HEK293T (cell line): ENCODE measurements around the gene PGM5.

ENCODE experiments used
- CTCF ChIA-PET: fragments of 350-600 bp; formaldehyde crosslinking; extraction: SDS; loops from one replicate; lab custom pipeline; 2021; ENCODE audit warnings: antibody characterized with exemption, inconsistent platforms; lab: Yijun Ruan, JAX
- POLR2A ChIA-PET: fragments of 350-600 bp; formaldehyde crosslinking; extraction: SDS; loops from one replicate; lab custom pipeline; 2020; ENCODE audit warnings: antibody characterized with exemption, inconsistent platforms; lab: Yijun Ruan, JAX
- DNase-seq: peaks from one replicate; pipeline ENCODE4 v3.0.0; 2012; ENCODE audit warnings: mixed read lengths; ENCODE audit errors: extremely low spot score
- ARNT ChIP-seq: fragments of 450-650 bp; IDR thresholded peaks from 2 replicates; pipeline ENCODE4 v1.6.1; 2017; ENCODE audit warnings: mild to moderate bottlenecking
- BHLHE40 ChIP-seq: fragments of 450-650 bp; IDR thresholded peaks from 2 replicates; pipeline ENCODE4 v1.6.1; 2016; ENCODE audit warnings: mild to moderate bottlenecking, moderate library complexity, borderline replicate concordance
- CTBP1 ChIP-seq: fragments of 450-650 bp; IDR thresholded peaks from 2 replicates; pipeline ENCODE4 v1.6.1; 2016; ENCODE audit warnings: borderline replicate concordance
- ELF4 ChIP-seq: fragments of 450-650 bp; IDR thresholded peaks from 2 replicates; pipeline ENCODE4 v1.6.1; 2017; ENCODE audit warnings: antibody characterized with exemption
- FOXA1 ChIP-seq: fragments of 450-650 bp; IDR thresholded peaks from 2 replicates; pipeline ENCODE4 v1.6.1; 2016; ENCODE audit warnings: mild to moderate bottlenecking
- FOXK2 ChIP-seq: fragments of 450-650 bp; IDR thresholded peaks from 2 replicates; pipeline ENCODE4 v1.6.1; 2016; ENCODE audit warnings: mild to moderate bottlenecking
- FOXM1 ChIP-seq: fragments of 450-650 bp; IDR thresholded peaks from 2 replicates; pipeline ENCODE4 v1.6.1; 2017; ENCODE audit warnings: mild to moderate bottlenecking, borderline replicate concordance
- HDGF ChIP-seq: fragments of 450-650 bp; IDR thresholded peaks from 2 replicates; pipeline ENCODE4 v1.6.1; 2017; ENCODE audit warnings: antibody characterized with exemption, borderline replicate concordance
- L3MBTL2 ChIP-seq: fragments of 450-650 bp; conservative IDR thresholded peaks from 2 replicates; pipeline ENCODE4 v1.6.1; 2016; ENCODE audit warnings: mild to moderate bottlenecking
- LEF1 ChIP-seq: fragments of 450-650 bp; IDR thresholded peaks from 2 replicates; pipeline ENCODE4 v1.6.1; 2017; ENCODE audit warnings: mild to moderate bottlenecking, borderline replicate concordance
- NFRKB ChIP-seq: fragments of 450-650 bp; IDR thresholded peaks from 2 replicates; pipeline ENCODE4 v1.6.1; 2016; ENCODE audit warnings: mild to moderate bottlenecking, moderate library complexity
- SP1 ChIP-seq: fragments of 450-650 bp; IDR thresholded peaks from 2 replicates; pipeline ENCODE4 v1.6.1; 2017
- SUZ12 ChIP-seq: fragments of 450-650 bp; IDR thresholded peaks from 2 replicates; pipeline ENCODE4 v1.6.1; 2016; ENCODE audit warnings: mild to moderate bottlenecking
- TARDBP ChIP-seq: fragments of 450-650 bp; IDR thresholded peaks from 2 replicates; pipeline ENCODE4 v1.6.1; 2016
- ZNF384 ChIP-seq: fragments of 450-650 bp; IDR thresholded peaks from 2 replicates; pipeline ENCODE4 v1.6.1; 2016
- TF ChIP-seq, protein P1 (sequence below): fragments of 450-650 bp; IDR thresholded peaks from 2 replicates; pipeline ENCODE4 v1.6.1; 2016

The PGM5 gene

DNA sequence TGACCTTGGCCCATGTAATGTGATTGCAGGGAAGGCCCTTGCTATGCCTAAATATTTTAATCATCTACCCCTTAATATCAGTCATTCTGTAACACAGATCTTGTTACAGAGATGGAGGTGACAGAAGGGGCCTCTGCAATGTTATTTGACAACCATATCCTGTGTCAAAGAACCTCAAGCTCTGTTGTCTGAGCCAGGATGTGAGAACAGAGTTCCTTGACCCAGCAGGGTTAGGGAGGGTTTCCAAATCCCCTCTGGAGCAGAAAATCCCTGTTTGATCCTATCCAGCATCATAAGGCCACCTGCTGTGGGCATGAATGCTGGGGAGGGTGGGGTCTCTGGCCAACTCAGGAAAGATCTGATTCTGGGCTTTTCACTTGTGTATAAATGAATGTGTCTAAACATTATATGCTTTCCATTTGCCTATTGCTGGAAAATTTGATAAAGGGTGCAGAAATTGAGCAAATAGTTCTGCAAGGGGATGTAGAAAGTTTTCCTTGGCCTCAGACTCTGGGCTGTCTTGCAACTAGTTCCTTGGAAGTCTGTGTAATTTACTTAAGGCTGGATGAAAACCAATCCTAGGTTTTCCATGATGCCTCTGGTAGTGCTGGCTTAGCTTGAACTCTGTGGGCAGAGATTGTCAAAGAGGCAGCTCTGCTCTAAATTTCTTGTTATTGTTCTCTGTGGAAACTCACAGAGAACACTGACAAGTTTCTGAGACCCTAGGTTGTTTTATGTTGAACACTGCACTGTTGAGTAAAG lies 71.0 kb downstream of the PGM5 start:
- no peak for TF ChIP-seq TARDBP
- TF ChIP-seq ZNF384, result no peak
- no peak for TF ChIP-seq ARNT
- TF ChIP-seq, protein P1, sequence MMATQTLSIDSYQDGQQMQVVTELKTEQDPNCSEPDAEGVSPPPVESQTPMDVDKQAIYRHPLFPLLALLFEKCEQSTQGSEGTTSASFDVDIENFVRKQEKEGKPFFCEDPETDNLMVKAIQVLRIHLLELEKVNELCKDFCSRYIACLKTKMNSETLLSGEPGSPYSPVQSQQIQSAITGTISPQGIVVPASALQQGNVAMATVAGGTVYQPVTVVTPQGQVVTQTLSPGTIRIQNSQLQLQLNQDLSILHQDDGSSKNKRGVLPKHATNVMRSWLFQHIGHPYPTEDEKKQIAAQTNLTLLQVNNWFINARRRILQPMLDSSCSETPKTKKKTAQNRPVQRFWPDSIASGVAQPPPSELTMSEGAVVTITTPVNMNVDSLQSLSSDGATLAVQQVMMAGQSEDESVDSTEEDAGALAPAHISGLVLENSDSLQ, result no peak
- TF ChIP-seq FOXA1, result no peak
- TF ChIP-seq NFRKB, result no peak
- no peak for TF ChIP-seq BHLHE40
- no peak for TF ChIP-seq CTBP1
- no peak for TF ChIP-seq LEF1
- no peak for TF ChIP-seq L3MBTL2
- TF ChIP-seq HDGF, result no peak
- no peak for TF ChIP-seq ELF4
- no peak for TF ChIP-seq SUZ12
- no peak for TF ChIP-seq FOXK2
- no peak for TF ChIP-seq FOXM1
- TF ChIP-seq SP1, result no peak
- DNase-seq, result no peak
- CTCF ChIA-PET, result no interaction called here
- POLR2A ChIA-PET, result no interaction called here

DNA sequence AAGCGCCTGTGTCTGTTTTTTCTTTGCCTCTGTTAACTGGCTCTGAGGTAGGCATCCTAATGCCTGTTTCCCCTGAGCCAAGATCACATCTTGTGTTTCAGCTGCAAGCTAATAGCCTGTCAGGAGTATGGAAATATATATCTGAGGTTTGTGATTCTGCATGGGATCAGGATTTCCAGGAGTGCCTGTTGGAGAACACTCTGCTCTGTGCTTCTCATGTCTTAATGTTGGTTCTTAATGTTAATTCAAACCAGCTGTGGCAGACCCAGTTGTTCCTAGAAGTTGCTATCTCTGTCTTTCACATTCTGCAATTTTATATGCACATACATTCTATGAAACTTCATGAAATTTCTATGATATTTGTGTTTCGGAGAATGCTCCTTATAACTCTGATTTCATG lies 72.1 kb downstream of the PGM5 start:
- ChIA-PET CTCF (no interaction called here), POLR2A (no interaction called here)
- TF ChIP-seq TARDBP (no peak), FOXA1 (no peak), ELF4 (no peak)
- DNase-seq, result no peak

- ChIA-PET POLR2A (no interaction called here), CTCF (no interaction called here)
- DNase-seq, result no peak
- TF ChIP-seq SP1, result no peak
- no peak for TF ChIP-seq ARNT
- TF ChIP-seq, protein P1, result no peak
- no peak for TF ChIP-seq BHLHE40
- TF ChIP-seq LEF1, result no peak
- TF ChIP-seq HDGF, result no peak
- TF ChIP-seq NFRKB, result no peak
- TF ChIP-seq FOXA1, result no peak
- TF ChIP-seq CTBP1, result no peak
- TF ChIP-seq L3MBTL2, result no peak
- no peak for TF ChIP-seq ZNF384
Observed at GRCh38 chr9:68429631-68430030, 73.2 kb downstream of the PGM5 start.

DNA sequence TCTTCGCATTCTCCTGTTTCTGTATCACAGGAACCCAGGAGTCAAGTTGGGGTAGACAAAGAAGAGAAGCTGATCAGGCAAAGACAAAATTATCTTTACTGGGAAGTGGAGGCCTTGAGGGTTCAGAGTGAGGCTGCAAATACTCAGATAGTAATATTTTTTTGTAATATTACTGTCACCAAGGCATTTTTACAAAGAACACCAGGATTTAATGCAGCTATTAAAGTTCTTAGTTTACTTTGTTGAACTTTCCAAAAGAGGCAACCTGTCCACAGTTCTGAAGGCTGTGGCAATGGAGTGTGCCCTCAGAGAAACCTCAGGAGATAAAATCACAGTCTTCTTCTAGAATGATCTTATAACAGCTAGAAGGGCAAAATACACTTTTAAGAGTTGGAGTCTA lies 74.9 kb downstream of the PGM5 start:
- DNase-seq, result no peak
- CTCF ChIA-PET, result no interaction called here

DNA sequence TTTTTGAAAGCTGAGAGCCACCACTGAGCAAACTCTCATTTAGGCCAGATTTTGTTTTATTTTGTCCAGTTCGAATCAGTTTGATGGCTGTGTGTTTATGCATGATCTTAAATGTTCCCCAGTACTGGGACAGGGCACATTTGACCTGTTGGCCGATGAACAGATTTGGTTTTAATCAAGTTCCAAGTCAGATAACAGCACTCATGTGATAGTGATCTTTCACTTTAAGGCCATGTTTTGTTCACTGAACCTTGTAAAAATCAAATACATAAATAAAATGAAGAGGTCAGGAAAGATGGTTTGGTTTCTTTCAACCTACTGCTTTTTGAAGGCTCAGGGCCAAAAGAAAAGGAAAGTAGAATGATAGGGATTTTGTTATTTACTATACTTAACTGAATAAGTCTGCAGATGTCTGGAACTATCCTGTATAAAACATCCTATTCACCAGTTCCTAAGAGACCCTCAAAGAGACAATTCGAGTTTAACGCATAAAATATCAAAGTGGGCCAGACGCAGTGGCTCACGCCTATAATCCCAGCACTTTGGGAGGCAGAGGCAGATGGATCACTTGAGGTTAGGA lies 77.2 kb downstream of the PGM5 start:
- CTCF ChIA-PET, result no interaction called here
- POLR2A ChIA-PET, result no interaction called here
- no peak for DNase-seq
- TF ChIP-seq FOXA1, result no peak
- no peak for TF ChIP-seq ARNT
- TF ChIP-seq, protein P1, result no peak
- TF ChIP-seq FOXM1, result no peak
- no peak for TF ChIP-seq SUZ12
- no peak for TF ChIP-seq NFRKB
- no peak for TF ChIP-seq HDGF
- TF ChIP-seq ZNF384, result no peak
- no peak for TF ChIP-seq SP1
- TF ChIP-seq ELF4, result no peak
- no peak for TF ChIP-seq FOXK2
- TF ChIP-seq BHLHE40, result no peak
- no peak for TF ChIP-seq LEF1
- no peak for TF ChIP-seq TARDBP
- no peak for TF ChIP-seq CTBP1
- TF ChIP-seq L3MBTL2, result no peak

More for the DNA sequence above, 74.9 kb downstream of the PGM5 start:
- POLR2A ChIA-PET, result no interaction called here
- TF ChIP-seq ARNT (no peak), SP1 (no peak), L3MBTL2 (no peak), FOXA1 (no peak), SUZ12 (no peak), LEF1 (no peak)
- TF ChIP-seq, protein P1, result no peak

DNA sequence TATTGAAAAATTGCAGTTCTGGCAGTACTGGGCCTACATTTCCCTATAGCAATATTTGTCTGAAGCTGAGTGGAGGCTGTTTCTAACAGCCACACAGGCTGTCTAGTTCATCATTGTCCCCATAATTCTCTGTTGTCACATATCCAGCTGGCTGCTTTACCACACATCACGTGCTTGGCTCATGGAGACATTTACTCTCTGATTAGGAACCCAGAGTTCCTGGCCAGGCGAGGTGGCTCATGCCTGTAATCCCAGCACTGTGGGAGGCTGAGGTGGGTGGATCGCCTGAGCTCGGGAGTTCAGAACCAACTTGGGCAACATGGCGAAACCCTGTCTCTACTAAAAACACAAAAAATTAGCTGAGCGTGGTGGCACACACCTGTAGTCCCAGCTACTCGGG lies 81.4 kb downstream of the PGM5 start:
- POLR2A ChIA-PET, result no interaction called here
- DNase-seq, result no peak
- no peak for TF ChIP-seq CTBP1
- no peak for TF ChIP-seq ARNT
- no peak for TF ChIP-seq FOXA1
- no peak for TF ChIP-seq FOXK2
- no peak for TF ChIP-seq ELF4
- TF ChIP-seq LEF1, result no peak
- TF ChIP-seq BHLHE40, result no peak
- no peak for TF ChIP-seq ZNF384
- TF ChIP-seq NFRKB, result no peak
- TF ChIP-seq TARDBP, result no peak
- TF ChIP-seq L3MBTL2, result no peak
- TF ChIP-seq, protein P1, result no peak
- no peak for TF ChIP-seq HDGF
- TF ChIP-seq SUZ12, result no peak
- no peak for TF ChIP-seq SP1
- no peak for TF ChIP-seq FOXM1
- CTCF ChIA-PET, result no interaction called here
